Naive thymus-derived CD8-positive, alpha-beta T cell (primary cell): Measurements from ENCODE around the gene KCNC3. TPM values are rescaled to one million over a fixed set of nuclear protein-coding genes. Genes with fewer than 3 reads are reported as not detected.

Experiments
- ATAC-seq, 2 donors: fragments of 150-1000 bp; cut with Tn5 transposase in 1 of 2; sonication (Bioruptor Pico), chemical (Tn5 transposase) in 1 of 2; 1 replicate in 1 of 2; 2 replicates in 1 of 2; pipeline ENCODE4 v1.10.0; 2021; ENCODE audit warnings: mild to moderate bottlenecking in 2 of 2, moderate library complexity in 2 of 2
- POLR2A ChIA-PET: fragments of 350-600 bp; sonication (Branson Sonifier 250); formaldehyde crosslinking; loops from one replicate; lab custom pipeline; 2021; ENCODE audit warnings: antibody characterized with exemption; lab: Charles Lee
- DNase-seq, 10 donors: peaks; one replicate each; pipeline versions ENCODE4 v3.0.0 to v3.0.0-alpha.2; 2020 to 2022
- H3K27ac Mint-ChIP-seq, 10 donors: one replicate each; pipeline ENCODE4 v1.8.0; 2020 to 2022; ENCODE audit warnings: mild to moderate bottlenecking in 10 of 10, mixed read lengths in 10 of 10, moderate library complexity in 4 of 10, inconsistent platforms in 1 of 10
- H3K27me3 Mint-ChIP-seq, 5 donors: one replicate each; pipeline ENCODE4 v1.8.0; 2021 to 2022; ENCODE audit warnings: mixed read lengths in 5 of 5
- H3K36me3 Mint-ChIP-seq, 3 donors: one replicate each; pipeline ENCODE4 v1.8.0; 2020 to 2022; ENCODE audit warnings: mixed read lengths in 3 of 3, mild to moderate bottlenecking in 2 of 3, inconsistent platforms in 1 of 3
- H3K4me1 Mint-ChIP-seq, 4 donors: one replicate each; pipeline ENCODE4 v1.8.0; 2021 to 2022; ENCODE audit warnings: mixed read lengths in 4 of 4
- H3K4me3 Mint-ChIP-seq, 10 donors: one replicate each; pipeline ENCODE4 v1.8.0; 2020 to 2022; ENCODE audit warnings: mild to moderate bottlenecking in 10 of 10, mixed read lengths in 10 of 10, moderate library complexity in 6 of 10, inconsistent platforms in 1 of 10
- H3K9me3 Mint-ChIP-seq, 9 donors: one replicate each; pipeline ENCODE4 v1.8.0; 2020 to 2022; ENCODE audit warnings: mixed read lengths in 9 of 9, mild to moderate bottlenecking in 3 of 9, inconsistent platforms in 1 of 9, moderate library complexity in 1 of 9
- polyA plus RNA-seq, 3 donors: library from polyadenylated mRNA; unstranded; fragments of 300-500 nt; fragmentation: Illumina TruSeq; gene quantifications; one replicate each; pipeline ENCODE4 v1.2.3, GENCODE V29; 2021
- total RNA-seq, 8 experiments: library from RNA in 2 of 8; stranded (reverse) in 2 of 8; gene quantifications; one replicate each; pipeline ENCODE4 v1.2.3 and lab custom pipeline; 2021 to 2026

The KCNC3 gene
- total RNA-seq (under 1 TPM; 0.73 to 0.80 TPM), polyA plus RNA-seq (not detected), total RNA-seq (lab: John Stamatoyannopoulos, UW) (0 to 0.76 (median 0.34) reads per million in 6 experiments)

DNA sequence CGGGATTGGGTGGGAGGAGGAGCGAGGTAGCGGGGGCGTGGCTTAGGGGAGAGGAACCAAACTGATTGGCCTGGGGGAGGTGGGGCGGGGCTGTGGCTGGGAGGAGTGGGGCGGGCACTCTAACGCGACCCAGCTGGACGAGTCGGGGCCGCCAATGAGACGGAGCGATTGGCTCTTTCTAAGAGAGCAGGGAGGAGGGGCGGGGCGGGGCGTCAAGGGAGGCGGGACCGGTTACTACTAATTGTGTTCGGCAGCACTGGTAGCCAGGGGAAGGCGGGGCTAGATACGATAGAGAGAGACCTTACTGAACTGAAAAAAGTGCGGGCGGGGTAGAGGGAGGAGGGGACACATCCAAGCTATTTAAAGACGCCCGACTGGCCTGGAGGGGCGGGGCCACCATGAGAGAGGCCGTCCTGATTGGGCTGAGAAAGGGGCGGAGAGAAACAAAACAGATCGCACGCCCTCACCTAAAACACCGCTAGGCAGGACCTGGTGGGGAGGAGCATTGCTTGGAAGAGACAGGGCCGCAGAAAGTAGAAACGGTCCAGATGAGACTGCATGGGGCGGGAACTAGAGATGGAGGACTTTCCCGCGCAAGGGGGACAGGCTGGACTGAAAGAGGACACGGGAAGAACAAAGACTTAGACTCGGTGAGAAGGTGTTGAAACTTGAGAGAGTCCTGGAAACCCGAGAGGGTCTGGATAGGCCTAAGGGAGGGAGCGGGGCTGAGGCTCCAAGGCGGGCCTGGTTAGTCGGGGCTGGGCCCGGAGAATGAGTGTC, at the start of gene KCNC3:
TSS of gene KCNC3 (minus strand) at position 232 of the 780 bp plus-strand sequence. CDS start 295 bp downstream, outside the sequence.
- H3K27ac Mint-ChIP-seq = peak within 1 kb of the TSS in 9 of 10 donors; percentile 54 to 91 (median 78)
- peaks cover 0 to 26% (median 7%) of the 10 kb centered on the region in 9 donors for H3K9me3 Mint-ChIP-seq
- peaks cover 17 to 76% (median 56%) of the 10 kb centered on the region in 5 donors for H3K27me3 Mint-ChIP-seq
- peak within 1 kb of the TSS; percentile 64 to 91 (median 79) for H3K4me3 Mint-ChIP-seq
- peaks cover 35 to 76% (median 64%) of the 10 kb centered on the region in 4 donors for H3K4me1 Mint-ChIP-seq
- peak; percentile 20 to 43 for ATAC-seq
- peak in 9 of 10 donors; percentile 27 to 87 (median 80) for DNase-seq
- peaks cover 2 to 12% (median 6%) of the 10 kb centered on the region in 3 donors for H3K36me3 Mint-ChIP-seq
- POLR2A ChIA-PET = no interaction called here

DNA sequence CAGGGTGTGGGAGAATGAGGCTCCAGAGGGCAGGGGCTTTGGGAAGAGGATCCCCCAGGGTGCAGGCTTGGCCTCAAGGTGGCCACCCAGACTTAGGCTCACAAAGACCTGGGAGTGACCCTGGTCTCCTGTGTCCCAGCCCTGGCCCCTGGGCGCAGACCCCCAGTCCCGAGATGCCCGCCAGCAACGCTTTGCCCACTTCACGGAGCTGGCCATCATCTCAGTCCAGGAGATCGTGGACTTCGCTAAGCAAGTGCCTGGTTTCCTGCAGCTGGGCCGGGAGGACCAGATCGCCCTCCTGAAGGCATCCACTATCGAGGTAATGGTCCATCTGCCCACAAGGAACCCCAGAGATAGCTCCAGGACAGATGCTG, 49.7 kb upstream of the KCNC3 start:
- H3K9me3 Mint-ChIP-seq = no peaks in the 10 kb centered on the region
- ATAC-seq (no peak), DNase-seq (no peak)
- POLR2A ChIA-PET = interaction anchor here (1.2 to 1.4 kb wide), 2 partner anchors 10 to 13 kb away, joined by 4 read pairs; partner anchors contain the start of gene NAPSA
- H3K27me3 Mint-ChIP-seq = peaks cover 0 to 3% (median 0%) of the 10 kb centered on the region in 5 donors
- H3K4me1 Mint-ChIP-seq = peaks cover 27 to 56% (median 37%) of the 10 kb centered on the region in 4 donors
- peaks cover 0 to 46% (median 5%) of the 10 kb centered on the region in 3 donors for H3K36me3 Mint-ChIP-seq
- peak overlapping the region in 1 of 10 donors; percentile 91 for H3K27ac Mint-ChIP-seq
- peak overlapping the region in 1 of 10 donors; percentile 67 for H3K4me3 Mint-ChIP-seq

DNA sequence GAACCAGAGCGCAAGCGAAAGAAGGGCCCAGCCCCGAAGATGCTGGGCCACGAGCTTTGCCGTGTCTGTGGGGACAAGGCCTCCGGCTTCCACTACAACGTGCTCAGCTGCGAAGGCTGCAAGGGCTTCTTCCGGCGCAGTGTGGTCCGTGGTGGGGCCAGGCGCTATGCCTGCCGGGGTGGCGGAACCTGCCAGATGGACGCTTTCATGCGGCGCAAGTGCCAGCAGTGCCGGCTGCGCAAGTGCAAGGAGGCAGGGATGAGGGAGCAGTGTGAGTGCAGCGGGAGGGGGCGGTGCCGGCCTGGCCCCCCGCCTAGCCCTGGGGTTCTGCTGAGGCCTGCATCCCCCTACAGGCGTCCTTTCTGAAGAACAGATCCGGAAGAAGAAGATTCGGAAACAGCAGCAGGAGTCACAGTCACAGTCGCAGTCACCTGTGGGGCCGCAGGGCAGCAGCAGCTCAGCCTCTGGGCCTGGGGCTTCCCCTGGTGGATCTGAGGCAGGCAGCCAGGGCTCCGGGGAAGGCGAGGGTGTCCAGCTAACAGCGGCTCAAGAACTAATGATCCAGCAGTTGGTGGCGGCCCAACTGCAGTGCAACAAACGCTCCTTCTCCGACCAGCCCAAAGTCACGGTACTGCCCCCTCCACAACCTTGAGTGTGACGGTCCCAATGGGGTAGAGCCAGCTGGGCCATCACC, 49.1 kb upstream of the KCNC3 start:
- H3K9me3 Mint-ChIP-seq = no peaks in the 10 kb centered on the region
- POLR2A ChIA-PET = interaction anchor here (1.2 to 1.4 kb wide), 3 partner anchors 9 to 133 kb away, joined by 4 read pairs; partner anchors contain the start of genes JOSD2 and NAPSA
- peak overlapping the region in 9 of 10 donors; percentile 23 to 100 (median 80) for H3K27ac Mint-ChIP-seq
- DNase-seq (no peak), ATAC-seq (no peak)
- H3K4me3 Mint-ChIP-seq = peak overlapping the region in 6 of 10 donors; percentile 48 to 93 (median 49)
- H3K27me3 Mint-ChIP-seq = peaks cover 0 to 2% (median 0%) of the 10 kb centered on the region in 5 donors
- H3K36me3 Mint-ChIP-seq = peaks cover 0 to 46% (median 5%) of the 10 kb centered on the region in 3 donors
- H3K4me1 Mint-ChIP-seq = peaks cover 21 to 50% (median 32%) of the 10 kb centered on the region in 4 donors

DNA sequence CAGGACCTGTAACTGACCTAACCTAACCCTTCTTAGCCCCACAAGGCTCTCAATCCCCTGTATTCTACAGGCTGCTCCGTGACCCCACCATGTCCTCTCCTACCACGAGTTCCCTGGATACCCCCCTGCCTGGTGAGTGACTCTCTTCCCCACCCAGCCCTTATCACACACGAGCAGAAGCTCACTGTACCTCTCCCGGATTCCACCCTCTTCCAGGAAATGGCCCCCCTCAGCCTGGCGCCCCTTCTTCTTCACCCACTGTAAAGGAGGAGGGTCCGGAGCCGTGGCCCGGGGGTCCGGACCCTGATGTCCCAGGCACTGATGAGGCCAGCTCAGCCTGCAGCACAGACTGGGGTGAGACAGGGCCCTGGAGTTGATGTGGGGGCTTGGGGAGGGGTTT, 48.3 kb upstream of the KCNC3 start:
- POLR2A ChIA-PET = interaction anchor here (0.9 to 1.3 kb wide), 3 partner anchors 16 to 426 kb away, joined by 3 to 4 read pairs (median 3); partner anchors contain the start of gene JOSD2
- peaks cover 0 to 46% (median 5%) of the 10 kb centered on the region in 3 donors for H3K36me3 Mint-ChIP-seq
- H3K27me3 Mint-ChIP-seq = peaks cover 0 to 2% (median 0%) of the 10 kb centered on the region in 5 donors
- ATAC-seq (no peak), DNase-seq (no peak)
- peak overlapping the region in 9 of 10 donors; percentile 23 to 100 (median 99) for H3K27ac Mint-ChIP-seq
- peaks cover 19 to 47% (median 30%) of the 10 kb centered on the region in 4 donors for H3K4me1 Mint-ChIP-seq
- no peaks in the 10 kb centered on the region for H3K9me3 Mint-ChIP-seq
- peak overlapping the region in 8 of 10 donors; percentile 6 to 100 (median 78) for H3K4me3 Mint-ChIP-seq

DNA sequence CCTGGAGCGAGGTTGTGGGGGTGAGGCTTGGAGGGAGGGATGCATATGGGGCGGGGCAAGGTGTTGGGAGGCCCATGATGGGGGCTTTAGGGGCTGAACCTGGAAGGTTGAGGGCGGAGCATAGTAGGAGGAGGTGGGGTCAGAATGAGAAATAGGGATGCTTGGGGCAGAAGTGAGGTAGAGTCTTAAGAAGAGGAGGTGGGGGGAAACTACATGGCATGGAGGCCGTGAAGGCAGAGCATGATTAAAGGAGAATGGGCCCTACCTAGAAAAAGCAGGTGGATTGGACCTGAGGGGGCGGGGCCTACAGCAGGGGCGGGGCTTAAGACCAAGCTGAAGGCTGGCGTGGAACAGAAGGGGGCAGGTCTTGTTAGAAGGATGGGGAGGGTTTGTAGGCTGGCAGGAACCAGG, 47.9 kb upstream of the KCNC3 start:
- peaks cover 0 to 46% (median 5%) of the 10 kb centered on the region in 3 donors for H3K36me3 Mint-ChIP-seq
- peak in 8 of 10 donors; percentile 53 to 82 (median 62) for DNase-seq
- peak overlapping the region; percentile 56 to 100 (median 92) for H3K4me3 Mint-ChIP-seq
- H3K27me3 Mint-ChIP-seq = peaks cover 0 to 2% (median 0%) of the 10 kb centered on the region in 5 donors
- H3K27ac Mint-ChIP-seq = peak overlapping the region in 9 of 10 donors; percentile 73 to 100 (median 100)
- H3K9me3 Mint-ChIP-seq = no peaks in the 10 kb centered on the region
- POLR2A ChIA-PET = interaction anchor here (0.9 to 2.3 kb wide), 4 partner anchors 7 to 427 kb away, joined by 3 to 15 read pairs (median 4); partner anchors contain the start of genes JOSD2 and POLD1
- ATAC-seq = peak; percentile 22 to 25
- peaks cover 19 to 47% (median 30%) of the 10 kb centered on the region in 4 donors for H3K4me1 Mint-ChIP-seq

DNA sequence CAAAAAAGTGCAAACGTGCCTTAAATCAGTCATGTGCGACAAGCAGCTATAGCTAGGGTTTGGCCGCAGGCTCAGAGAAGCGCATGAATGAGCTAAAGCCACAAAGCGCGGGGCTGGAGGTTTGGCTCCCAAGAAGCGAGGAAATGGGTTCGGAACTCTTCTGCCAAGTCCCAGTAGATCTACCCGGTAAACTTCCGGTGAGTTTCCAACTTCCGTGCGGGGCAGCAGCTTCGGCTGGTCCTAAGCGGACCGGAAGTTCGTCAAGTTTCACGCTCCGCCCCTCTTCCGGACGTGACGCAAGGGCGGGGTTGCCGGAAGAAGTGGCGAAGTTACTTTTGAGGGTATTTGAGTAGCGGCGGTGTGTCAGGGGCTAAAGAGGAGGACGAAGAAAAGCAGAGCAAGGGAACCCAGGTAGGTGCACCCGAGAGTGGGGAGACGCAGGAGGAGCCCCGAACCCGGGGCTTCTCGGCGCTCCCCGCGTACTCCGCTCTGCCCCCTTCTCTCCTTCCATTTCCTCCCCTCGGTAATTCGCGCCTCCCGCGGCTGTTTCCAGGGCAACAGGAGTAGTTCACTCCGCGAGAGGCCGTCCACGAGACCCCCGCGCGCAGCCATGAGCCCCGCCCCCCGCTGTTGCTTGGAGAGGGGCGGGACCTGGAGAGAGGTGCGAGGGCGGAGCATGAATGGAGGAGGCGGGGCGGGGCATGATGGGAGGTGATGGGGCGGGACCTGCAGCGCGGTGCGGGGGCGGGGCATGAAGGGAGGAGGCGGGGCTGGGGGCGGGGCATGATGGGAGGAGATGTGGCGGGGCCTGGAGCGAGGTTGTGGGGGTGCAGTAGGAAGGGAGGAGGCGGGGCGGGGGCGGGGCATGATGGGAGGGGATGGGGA, 47.2 kb upstream of the KCNC3 start, which contains the start of gene NR1H2:
TSS of gene NR1H2 (plus strand) at position 292 of the 885 bp plus-strand sequence. CDS start 1,149 bp downstream, outside the sequence.
- POLR2A ChIA-PET = interaction anchor here (0.5 to 2.7 kb wide), 15 partner anchors 8 to 429 kb away, joined by 3 to 39 read pairs (median 5); partner anchors contain the start of genes JOSD2, NAPSA and POLD1
- Mint-ChIP-seq H3K27ac (peak within 1 kb of the TSS; percentile 98 to 100 (median 100)), H3K4me1 (peaks cover 19 to 45% (median 30%) of the 10 kb centered on the region in 4 donors), H3K27me3 (peaks cover 0 to 2% (median 0%) of the 10 kb centered on the region in 5 donors), H3K9me3 (no peaks in the 10 kb centered on the region), H3K4me3 (peak within 1 kb of the TSS; percentile 92 to 100 (median 98)), H3K36me3 (peaks cover 0 to 45% (median 5%) of the 10 kb centered on the region in 3 donors)
- DNase-seq (peak; percentile 91 to 97 (median 95)), ATAC-seq (peak; percentile 84 to 86)

DNA sequence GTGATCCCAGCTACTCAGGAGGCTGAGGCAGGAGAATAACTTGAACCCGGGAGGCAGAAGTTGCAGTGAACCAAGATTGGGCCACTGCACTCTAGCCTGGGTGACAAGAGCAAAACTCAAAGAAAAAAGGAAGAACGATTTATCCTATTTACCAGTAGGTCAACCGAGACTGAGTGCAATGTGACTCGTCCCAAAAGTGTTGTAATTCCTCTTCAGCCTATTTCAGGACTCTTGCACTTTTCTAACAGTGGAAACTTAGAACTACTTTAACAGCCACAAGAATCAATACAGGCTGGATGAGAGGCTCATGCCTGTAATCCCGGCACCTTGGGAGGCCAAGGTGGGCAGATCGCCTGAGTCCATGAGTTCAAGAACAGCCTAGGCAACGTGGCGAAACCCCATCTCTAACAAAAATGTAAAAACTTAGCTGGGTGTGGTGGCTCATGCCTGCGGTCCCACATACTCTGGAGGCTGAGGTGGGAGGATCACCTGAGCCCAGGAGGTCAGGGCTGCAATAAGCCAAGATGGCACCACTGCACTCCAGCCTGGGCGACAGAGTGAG, 42.8 kb upstream of the KCNC3 start:
- POLR2A ChIA-PET = interaction anchor here (1.8 kb wide), 1 partner anchor 14 kb away, joined by 5 read pairs; no protein-coding TSS in a partner anchor
- ATAC-seq (no peak), DNase-seq (no peak)
- H3K36me3 Mint-ChIP-seq = peaks cover 0 to 3% (median 2%) of the 10 kb centered on the region in 3 donors
- H3K4me1 Mint-ChIP-seq = peaks cover 10 to 31% (median 28%) of the 10 kb centered on the region in 4 donors
- H3K4me3 Mint-ChIP-seq = no peak overlapping the region
- H3K27me3 Mint-ChIP-seq = peaks cover 0 to 3% (median 0%) of the 10 kb centered on the region in 5 donors
- H3K27ac Mint-ChIP-seq = no peak overlapping the region
- H3K9me3 Mint-ChIP-seq = no peaks in the 10 kb centered on the region

DNA sequence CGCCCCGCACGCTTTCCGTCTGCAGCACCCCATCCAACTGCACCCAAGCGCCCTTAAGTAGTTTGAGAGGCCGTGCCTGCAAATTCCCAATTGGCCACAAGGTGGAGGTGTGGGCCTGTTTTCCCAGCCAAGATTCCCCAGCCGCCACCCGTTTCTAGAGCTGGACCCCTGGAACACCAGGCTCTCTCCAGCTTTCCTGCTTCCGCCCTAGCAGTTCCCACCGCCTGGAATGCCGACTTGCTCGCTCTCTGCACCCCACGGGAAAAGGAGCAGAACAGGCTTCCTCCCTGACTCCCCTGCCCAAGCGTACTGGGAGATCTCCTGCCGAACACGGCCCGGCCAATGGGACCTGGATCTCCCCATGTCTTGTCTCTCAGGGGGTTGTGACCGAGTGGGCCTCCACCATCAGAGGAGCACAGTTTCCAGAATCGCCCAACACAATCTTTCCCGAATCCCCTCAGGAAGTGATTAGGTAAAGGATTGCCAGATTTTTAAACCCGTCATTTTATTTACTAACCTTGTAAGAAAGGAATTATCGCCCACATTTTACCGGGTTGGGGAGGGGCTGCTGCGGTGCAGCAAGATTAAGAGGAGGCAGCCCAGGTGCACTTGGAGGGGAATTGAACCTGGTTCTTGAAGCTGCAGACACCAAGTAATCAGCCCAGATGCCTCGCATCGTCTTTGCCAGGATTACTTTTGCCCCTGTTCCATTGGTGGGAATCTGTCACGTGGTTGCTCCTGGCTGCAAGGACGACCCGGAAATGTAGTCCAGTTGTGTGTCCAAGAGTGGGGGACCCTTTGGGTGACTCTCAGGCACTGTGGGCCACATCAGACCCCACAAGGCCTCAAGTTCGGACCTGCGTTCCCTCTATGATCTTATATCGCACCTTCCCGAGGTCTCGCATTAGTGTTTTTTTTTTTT, 39.7 kb upstream of the KCNC3 start:
- Mint-ChIP-seq H3K4me3 (peak overlapping the region; percentile 87 to 98 (median 94)), H3K36me3 (no peaks in the 10 kb centered on the region), H3K9me3 (no peaks in the 10 kb centered on the region), H3K27ac (peak overlapping the region; percentile 75 to 97 (median 93)), H3K4me1 (peaks cover 17 to 41% (median 38%) of the 10 kb centered on the region in 4 donors), H3K27me3 (peaks cover 0 to 2% (median 0%) of the 10 kb centered on the region in 5 donors)
- POLR2A ChIA-PET = interaction anchor here (0.6 to 3.4 kb wide), 7 partner anchors 10 to 414 kb away, joined by 3 to 43 read pairs (median 6); partner anchors contain the start of gene POLD1
- peak; percentile 62 to 89 (median 79) for DNase-seq
- ATAC-seq = peak; percentile 71 to 82

DNA sequence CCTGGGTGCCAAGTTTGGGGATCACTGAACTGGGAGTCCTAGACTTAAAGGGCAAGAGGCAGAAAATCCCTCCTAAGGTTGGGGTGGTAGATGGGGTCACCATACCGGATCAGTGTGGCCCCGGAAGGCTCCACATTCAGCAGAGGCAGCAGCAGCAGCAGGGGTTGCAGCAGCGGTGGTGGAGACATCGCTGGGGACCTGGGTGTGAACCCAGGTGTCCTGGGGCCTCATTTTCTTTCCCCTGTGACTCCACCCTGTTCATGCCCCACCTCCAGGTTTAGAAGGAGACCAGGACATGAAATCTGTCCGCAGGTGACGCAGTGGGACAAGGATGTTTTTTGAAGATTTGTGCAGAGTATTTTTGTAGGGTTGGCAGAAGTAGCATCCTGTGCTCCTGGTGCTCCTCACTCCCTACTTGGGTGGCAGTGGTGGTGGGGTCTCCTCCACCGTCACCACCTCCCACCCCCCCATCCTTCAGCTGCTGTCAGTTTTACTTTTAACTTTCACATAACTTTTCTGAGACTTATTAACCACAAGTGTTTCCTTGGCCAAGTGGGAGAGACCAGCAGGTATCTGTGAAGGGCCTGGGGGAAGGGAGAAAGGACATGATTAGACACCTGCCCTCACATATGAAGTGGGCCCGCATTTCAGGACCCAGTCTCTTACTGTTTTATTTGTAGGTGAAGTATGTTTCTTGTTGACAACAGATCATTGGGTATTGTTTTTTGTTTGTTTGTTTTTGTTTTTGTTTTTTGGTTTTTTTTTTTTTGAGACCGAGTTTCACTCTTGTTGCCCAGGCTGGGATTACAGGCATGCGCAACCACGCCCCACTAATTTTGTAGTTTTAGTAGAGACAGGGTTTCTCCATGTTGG, 36.5 kb upstream of the KCNC3 start, which contains the start of gene NAPSA:
TSS of gene NAPSA (minus strand) at position 206 of the 873 bp plus-strand sequence. CDS start at position 188, 18 bp downstream.
- peak within 1 kb of the TSS; percentile 58 to 94 (median 87) for H3K27ac Mint-ChIP-seq
- H3K4me1 Mint-ChIP-seq = peaks cover 32 to 71% (median 68%) of the 10 kb centered on the region in 4 donors
- POLR2A ChIA-PET = interaction anchor here (1.6 to 1.9 kb wide), 2 partner anchors 10 to 13 kb away, joined by 4 to 7 read pairs; partner anchors contain the start of gene NR1H2
- ATAC-seq = no peak
- H3K36me3 Mint-ChIP-seq = no peaks in the 10 kb centered on the region
- peak within 1 kb of the TSS; percentile 26 to 84 (median 72) for H3K4me3 Mint-ChIP-seq
- DNase-seq = no peak
- peaks cover 0 to 2% (median 0%) of the 10 kb centered on the region in 5 donors for H3K27me3 Mint-ChIP-seq
- H3K9me3 Mint-ChIP-seq = no peaks in the 10 kb centered on the region
